HG03565 (cell line): Measurements from ENCODE around the gene EP400.

Experiments used
- ATAC-seq: cut with Tn5 transposase; IDR thresholded peaks from one replicate; pipeline ENCODE4 v1.9.1; 2021; ENCODE audit warnings: mild to moderate bottlenecking, moderate library complexity; ENCODE audit not compliant: unreplicated experiment

The EP400 gene

DNA sequence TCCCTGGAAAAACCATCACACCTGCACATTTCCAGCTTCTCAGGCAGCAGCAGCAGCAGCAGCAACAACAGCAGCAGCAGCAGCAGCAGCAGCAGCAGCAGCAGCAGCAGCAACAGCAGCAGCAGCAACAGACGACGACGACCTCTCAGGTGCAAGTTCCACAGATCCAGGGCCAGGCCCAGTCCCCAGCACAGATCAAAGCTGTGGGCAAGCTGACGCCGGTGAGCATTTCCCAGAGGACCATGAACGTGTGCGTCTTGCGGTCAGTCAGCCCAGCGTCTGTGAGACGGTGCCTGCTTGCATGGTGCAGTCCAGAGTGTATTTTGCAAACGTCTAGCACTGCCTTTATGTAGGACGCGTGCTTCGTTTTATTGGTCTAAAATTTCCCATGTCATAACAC is 112.7 kb downstream of the EP400 start:
- ATAC-seq = no peak

- no peak for ATAC-seq
These were observed 113.7 kb downstream of the EP400 start for GRCh38 chr12:132063491-132063890.

GRCh38 chr12:132064631-132065030 is 114.9 kb downstream of the EP400 start:
- ATAC-seq = no peak

- no peak for ATAC-seq
These were observed 115.5 kb downstream of the EP400 start for GRCh38 chr12:132065203-132065602.

- ATAC-seq = no peak
These were observed 116.0 kb downstream of the EP400 start for GRCh38 chr12:132065609-132066344.

- no peak for ATAC-seq
These were observed 116.6 kb downstream of the EP400 start for GRCh38 chr12:132066345-132066685.

GRCh38 chr12:132066749-132067148 is 117.0 kb downstream of the EP400 start:
- no peak for ATAC-seq

DNA sequence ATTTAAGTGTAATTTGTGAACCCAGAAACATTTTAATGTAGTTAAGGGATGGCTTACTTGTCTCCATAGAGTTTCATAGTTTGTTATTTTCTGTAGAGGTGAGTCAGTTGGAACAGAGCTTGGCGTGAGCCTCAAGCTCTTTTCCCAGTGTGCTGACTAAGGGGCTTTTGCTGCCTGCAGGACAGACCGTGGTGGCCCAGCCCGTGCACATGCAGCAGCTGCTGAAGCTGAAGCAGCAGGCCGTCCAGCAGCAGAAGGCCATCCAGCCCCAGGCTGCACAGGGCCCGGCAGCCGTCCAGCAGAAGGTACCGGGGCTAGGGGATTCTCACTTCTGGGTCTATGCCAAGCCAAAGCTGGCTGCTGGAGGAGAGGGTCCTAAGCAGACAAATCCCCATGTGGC is 117.4 kb downstream of the EP400 start:
- ATAC-seq = no peak

GRCh38 chr12:132068250-132068649 is 118.5 kb downstream of the EP400 start:
- ATAC-seq = no peak

DNA sequence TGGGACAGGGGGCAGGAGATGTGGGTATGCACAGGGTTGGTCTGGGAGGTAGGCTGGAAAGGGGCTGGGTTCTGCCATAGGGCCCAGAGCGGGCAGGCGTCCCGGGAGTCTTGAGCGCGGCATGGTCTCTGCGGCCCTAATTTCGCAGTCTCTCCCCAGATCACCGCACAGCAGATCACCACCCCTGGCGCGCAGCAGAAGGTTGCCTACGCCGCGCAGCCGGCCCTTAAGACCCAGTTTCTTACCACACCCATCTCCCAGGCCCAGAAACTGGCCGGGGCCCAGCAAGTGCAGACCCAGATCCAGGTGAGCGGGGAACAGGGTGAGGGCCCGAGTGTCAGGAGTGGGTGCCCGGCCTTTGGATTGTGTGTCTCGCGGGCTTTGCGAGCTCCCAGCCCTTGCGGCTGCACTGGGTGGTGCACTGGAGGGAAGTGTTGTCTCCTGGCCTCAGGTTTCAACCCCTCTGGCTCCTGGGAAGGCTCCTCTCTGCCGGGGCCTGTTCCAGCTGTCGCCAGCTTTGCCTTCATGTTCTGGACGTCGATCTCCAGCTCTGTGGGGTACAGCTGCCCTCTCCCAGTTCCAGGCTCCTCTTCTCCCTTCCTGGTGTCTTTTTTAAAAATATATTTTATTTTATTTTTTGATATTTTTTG is 119.7 kb downstream of the EP400 start:
- ATAC-seq = no peak

DNA sequence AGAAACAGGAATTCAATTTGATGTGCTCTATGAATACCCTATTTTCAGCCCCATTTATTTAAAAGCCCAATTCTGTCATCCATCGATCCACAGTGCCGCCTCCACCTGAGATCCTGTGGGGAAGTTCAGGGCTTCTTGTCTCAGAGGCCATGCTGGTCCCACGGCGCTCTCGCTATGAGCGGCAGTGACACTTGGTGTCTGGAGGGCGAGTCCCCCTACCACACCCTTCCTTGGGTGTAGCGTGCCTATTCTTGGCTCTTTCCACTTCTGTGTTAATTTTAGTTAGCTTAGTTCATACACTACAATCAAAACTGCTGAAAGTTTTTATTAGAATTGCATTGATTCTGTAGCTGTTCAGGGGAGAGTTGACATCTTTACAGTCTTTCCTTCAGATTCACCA is 120.6 kb downstream of the EP400 start:
- no peak for ATAC-seq

GRCh38 chr12:132071040-132071810 is 121.5 kb downstream of the EP400 start:
- peak; percentile 73 for ATAC-seq

DNA sequence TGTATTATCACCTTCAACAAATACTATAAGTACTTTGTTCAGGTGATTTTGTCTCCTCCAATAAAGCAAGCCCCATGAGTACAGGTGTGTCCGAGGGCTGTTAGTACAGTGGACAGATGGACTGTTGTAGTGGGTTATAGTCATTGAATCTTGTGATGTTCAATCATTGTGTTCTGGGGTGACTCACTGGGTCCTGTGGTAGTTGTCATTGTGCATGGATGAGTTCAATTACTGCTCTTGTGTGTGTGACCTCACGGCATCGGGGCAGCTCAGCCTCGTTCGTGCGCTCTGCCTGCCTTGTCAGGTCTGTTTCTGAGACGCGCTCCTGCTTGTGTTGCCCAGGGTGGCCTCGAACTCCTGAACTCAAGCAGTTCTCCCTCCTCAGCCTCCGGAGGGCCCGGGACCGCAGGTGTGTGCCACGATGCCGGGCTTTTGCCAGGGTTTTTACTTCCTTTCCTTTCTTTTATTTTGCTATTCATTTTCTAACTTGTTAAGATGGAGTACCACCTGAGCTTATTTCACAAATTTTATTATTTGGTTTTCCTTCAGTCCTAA is 122.2 kb downstream of the EP400 start:
- ATAC-seq = no peak

- ATAC-seq = no peak
These were observed 124.5 kb downstream of the EP400 start for GRCh38 chr12:132074216-132074615.

GRCh38 chr12:132075026-132075713 is 125.4 kb downstream of the EP400 start:
- ATAC-seq = no peak

DNA sequence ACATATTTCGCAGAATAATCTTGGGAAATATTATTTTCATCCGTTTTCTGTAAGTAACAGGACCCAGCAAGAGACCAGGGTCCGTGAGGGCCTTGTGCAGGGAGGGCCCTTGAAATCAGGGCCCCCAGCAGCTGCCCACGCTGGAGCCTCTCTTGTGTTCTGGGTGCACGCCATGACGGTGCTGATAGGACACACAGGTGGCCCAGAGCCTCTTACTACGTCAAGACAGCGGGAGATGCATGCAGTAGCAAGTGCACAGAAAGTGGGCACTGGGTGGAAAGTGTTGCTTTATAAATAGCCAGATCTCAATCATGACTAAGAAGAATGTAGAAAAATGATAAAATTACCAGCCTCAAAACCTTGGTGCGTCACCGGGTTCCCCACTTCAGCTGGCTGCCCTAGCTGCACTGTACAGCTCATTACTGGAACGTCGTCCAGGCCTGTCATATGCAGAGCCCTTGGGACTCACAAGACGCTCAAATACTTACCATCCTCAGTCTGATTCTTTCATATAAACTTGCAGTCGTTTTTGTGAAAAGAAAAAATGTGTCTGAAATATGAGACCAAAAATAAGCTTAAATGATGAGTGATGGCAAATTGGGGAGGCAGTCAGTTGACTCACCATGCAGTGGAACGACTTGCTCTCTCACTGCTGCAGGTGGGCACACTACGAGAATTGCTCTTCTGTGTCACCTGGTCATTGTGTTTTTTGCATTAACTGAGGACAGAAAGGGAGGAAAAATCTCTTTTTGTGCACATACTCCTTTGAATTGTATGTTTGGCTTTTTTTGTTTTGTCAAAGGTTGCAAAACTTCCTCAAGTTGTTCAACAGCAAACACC is 126.2 kb downstream of the EP400 start:
- no peak for ATAC-seq

DNA sequence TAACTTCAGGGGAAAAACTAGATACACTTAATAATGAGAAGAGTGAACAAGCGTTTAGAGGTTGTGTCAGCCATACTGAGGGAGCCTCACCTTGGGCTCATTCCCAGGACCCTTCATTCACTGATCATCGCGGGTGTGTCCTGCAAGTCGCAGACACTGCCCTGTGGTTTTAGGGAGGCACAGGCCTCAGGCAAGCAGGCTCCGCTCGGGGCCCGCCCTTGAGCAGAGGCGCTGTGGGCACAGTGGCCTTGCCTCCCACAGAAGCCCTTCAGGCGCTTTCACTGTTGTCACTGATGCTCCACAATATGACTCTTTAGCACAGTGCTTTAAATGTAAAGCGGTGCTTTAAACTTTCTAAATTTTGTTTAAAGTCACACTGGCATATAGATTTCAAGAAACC is 127.0 kb downstream of the EP400 start:
- no peak for ATAC-seq

DNA sequence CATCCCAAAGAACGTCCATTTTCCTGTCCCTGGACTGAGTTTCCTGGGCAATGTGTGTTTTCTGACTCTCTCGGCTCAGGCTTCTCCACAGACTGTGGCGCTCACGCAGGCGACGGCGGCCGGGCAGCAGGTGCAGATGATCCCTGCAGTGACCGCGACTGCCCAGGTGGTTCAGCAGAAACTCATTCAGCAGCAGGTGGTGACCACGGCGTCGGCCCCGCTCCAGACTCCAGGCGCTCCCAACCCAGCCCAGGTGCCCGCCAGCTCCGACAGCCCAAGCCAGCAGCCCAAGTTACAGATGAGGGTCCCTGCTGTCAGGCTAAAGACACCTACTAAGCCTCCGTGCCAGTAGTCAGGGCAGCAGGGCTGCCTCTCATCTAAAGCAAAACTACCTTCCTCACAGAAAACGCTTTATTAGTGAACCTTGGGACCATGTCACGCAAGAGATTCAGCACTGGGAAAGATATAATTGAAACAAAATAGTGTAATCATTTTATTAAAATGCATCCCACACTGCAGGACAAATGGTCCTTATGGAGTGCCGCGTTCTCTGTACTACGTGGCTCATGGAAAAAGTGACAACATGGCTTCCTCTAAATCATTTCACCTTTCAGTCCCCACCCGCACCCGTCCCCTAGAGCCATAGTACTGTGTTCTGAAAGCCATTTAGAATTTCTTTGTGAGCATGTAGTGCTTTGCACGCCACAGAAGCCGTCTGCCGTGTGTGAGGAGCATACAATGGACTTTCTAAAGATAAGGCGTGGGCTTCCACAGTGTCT is 127.8 kb downstream of the EP400 start:
- no peak for ATAC-seq

DNA sequence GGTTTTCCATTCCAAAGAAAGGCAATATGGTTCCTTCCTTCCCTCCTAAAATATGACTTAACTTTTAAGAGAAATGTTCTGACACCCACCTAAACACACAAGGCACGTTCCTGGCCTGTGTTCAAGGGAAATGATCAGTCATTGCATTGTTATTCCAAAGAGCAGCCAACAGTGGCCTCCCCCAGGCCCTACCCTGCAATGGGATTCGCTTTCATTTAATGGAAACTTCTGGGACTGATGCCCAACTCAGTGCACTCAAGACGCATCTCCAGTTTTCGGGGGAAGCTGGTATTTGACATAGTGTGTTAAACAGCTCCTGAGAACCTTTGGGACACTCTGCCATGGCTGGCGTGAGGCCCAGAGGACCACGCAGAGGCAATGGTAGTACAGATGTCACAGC is 128.4 kb downstream of the EP400 start:
- ATAC-seq = no peak
